Measurements from ENCODE around the gene TMEM117.

GRCh38 chr12:44296624-44297197 is 460.8 kb downstream of the TMEM117 start:
- TF ChIP-seq, protein P1, sequence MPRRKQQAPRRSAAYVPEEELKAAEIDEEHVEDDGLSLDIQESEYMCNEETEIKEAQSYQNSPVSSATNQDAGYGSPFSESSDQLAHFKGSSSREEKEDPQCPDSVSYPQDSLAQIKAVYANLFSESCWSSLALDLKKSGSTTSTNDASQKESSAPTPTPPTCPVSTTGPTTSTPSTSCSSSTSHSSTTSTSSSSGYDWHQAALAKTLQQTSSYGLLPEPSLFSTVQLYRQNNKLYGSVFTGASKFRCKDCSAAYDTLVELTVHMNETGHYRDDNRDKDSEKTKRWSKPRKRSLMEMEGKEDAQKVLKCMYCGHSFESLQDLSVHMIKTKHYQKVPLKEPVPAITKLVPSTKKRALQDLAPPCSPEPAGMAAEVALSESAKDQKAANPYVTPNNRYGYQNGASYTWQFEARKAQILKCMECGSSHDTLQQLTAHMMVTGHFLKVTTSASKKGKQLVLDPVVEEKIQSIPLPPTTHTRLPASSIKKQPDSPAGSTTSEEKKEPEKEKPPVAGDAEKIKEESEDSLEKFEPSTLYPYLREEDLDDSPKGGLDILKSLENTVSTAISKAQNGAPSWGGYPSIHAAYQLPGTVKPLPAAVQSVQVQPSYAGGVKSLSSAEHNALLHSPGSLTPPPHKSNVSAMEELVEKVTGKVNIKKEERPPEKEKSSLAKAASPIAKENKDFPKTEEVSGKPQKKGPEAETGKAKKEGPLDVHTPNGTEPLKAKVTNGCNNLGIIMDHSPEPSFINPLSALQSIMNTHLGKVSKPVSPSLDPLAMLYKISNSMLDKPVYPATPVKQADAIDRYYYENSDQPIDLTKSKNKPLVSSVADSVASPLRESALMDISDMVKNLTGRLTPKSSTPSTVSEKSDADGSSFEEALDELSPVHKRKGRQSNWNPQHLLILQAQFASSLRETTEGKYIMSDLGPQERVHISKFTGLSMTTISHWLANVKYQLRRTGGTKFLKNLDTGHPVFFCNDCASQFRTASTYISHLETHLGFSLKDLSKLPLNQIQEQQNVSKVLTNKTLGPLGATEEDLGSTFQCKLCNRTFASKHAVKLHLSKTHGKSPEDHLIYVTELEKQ (tag by site-specific recombination; IDR thresholded peaks at IDR 0.05; ENCODE audit: borderline replicate concordance): no peak
- TF ChIP-seq ZNF747 (tag by site-specific recombination; IDR thresholded peaks at IDR 0.05): no peak
- TF ChIP-seq ZBTB1 (tag by site-specific recombination; IDR thresholded peaks at IDR 0.05): no peak
